GM12878 (cell line): ENCODE measurements around the gene RASSF8. TPM values are rescaled to one million over a fixed set of nuclear protein-coding genes. Genes with fewer than 3 reads are reported as not detected.

Source experiments
- ATAC-seq: fragments of 200-7000 bp; cut with Tn5 transposase; 3 replicates; pipeline ENCODE4 v1.9.1; 2020; ENCODE audit warnings: mild to moderate bottlenecking, moderate library complexity
- BruUV-seq: library from RNA; stranded (reverse); fragments of 400-500 nt; replicated peaks from 2 replicates; lab custom pipeline; 2021; lab: Mats Ljungman, UMichigan
- CTCF ChIA-PET: fragments of 300-600 bp; sonication (Branson Sonifier 250); formaldehyde crosslinking; extraction: SDS; loops from one replicate; lab custom pipeline; 2021; ENCODE audit warnings: inconsistent platforms; lab: Yijun Ruan, JAX
- POLR2A ChIA-PET: fragments of 350-600 bp; formaldehyde crosslinking; extraction: SDS; loops from one replicate; lab custom pipeline; 2021; ENCODE audit warnings: inconsistent platforms; lab: Charles Lee
- RAD21 ChIA-PET: fragments of 300-600 bp; sonication (Branson Sonifier 250); formaldehyde crosslinking; loops from one replicate; lab custom pipeline; 2023; ENCODE audit warnings: antibody characterized with exemption; ENCODE audit not compliant: unreplicated experiment; lab: Charles Lee
- SMC1A ChIA-PET: fragments of 300-600 bp; sonication (Branson Sonifier 250); formaldehyde crosslinking; loops from one replicate; lab custom pipeline; 2023; ENCODE audit not compliant: unreplicated experiment, uncharacterized antibody; lab: Charles Lee
- DNase-seq: peaks from one replicate; pipeline ENCODE4 v3.0.0-alpha.2; 2011; ENCODE audit warnings: low read depth, low spot score
- FAIRE-seq: peaks from 3 replicates; lab custom pipeline; 2011; peaks lifted over from hg19 to GRCh38; lab: Jason Lieb, UNC
- H2AFZ ChIP-seq: 2 replicates; pipeline ENCODE4 v1.6.0; 2011; ENCODE audit warnings: low read depth, low read length, control low read depth; ENCODE audit not compliant: control insufficient read depth
- H3K27ac ChIP-seq: 2 replicates; pipeline ENCODE4 v1.5.1; 2011; ENCODE audit warnings: control low read depth; ENCODE audit not compliant: control insufficient read depth, insufficient read depth
- H3K27me3 ChIP-seq, 2 experiments: replicated peaks in 1 of 2; 2 replicates each; pipeline versions ENCODE4 v1.6.0 to v1.6.1; 2011; ENCODE audit warnings: low read length in 1 of 2; ENCODE audit not compliant: control insufficient read depth in 2 of 2, insufficient read depth in 2 of 2
- H3K36me3 ChIP-seq, 2 experiments: 2 replicates each; pipeline ENCODE4 v1.5.1; 2011; ENCODE audit warnings: low read length in 1 of 2; ENCODE audit not compliant: control insufficient read depth in 2 of 2, insufficient read depth in 2 of 2
- H3K4me1 ChIP-seq: 2 replicates; pipeline ENCODE4 v1.6.1; 2011; ENCODE audit warnings: mild to moderate bottlenecking, low read length, moderate library complexity, mixed read lengths; ENCODE audit not compliant: control insufficient read depth, insufficient read depth
- H3K4me2 ChIP-seq: 2 replicates; pipeline ENCODE4 v1.6.0; 2011; ENCODE audit warnings: control low read depth; ENCODE audit not compliant: control insufficient read depth, insufficient read depth
- H3K4me3 ChIP-seq: fragments of 200-600 bp; sonication (generic); 2 replicates; pipeline ENCODE4 v1.5.1; 2016
- H3K79me2 ChIP-seq: 2 replicates; pipeline ENCODE4 v1.6.0; 2011; ENCODE audit warnings: low read length; ENCODE audit not compliant: control insufficient read depth, insufficient read depth
- H3K9ac ChIP-seq: 2 replicates; pipeline ENCODE4 v1.8.0; 2011; ENCODE audit warnings: low read length, control low read depth, mixed read lengths; ENCODE audit not compliant: control insufficient read depth, insufficient read depth
- H3K9me3 ChIP-seq: replicated peaks from 3 replicates; pipeline ENCODE4 v1.5.1; 2011; ENCODE audit warnings: mild to moderate bottlenecking, low read length; ENCODE audit not compliant: control insufficient read depth, insufficient read depth
- H4K20me1 ChIP-seq: 2 replicates; pipeline ENCODE4 v1.6.0; 2011; ENCODE audit not compliant: control insufficient read depth, insufficient read depth
- E2F4 ChIP-seq: IDR thresholded peaks from 2 replicates; pipeline ENCODE4 v1.6.1; 2012; ENCODE audit warnings: low read depth, low read length, improper control_type of control experiment
- EP300 ChIP-seq, 2 experiments: fragments of 150-350 bp in 1 of 2; IDR thresholded peaks; 2 replicates each; pipeline ENCODE4 v1.6.1; 2011 to 2012; ENCODE audit warnings: low read depth in 2 of 2, low read length in 2 of 2, borderline replicate concordance in 1 of 2, improper control_type of control experiment in 1 of 2, inconsistent platforms in 1 of 2; ENCODE audit not compliant: control insufficient read depth in 1 of 2
- HDAC6 ChIP-seq: fragments of 200-600 bp; sonication (generic); IDR thresholded peaks from one replicate; pipeline ENCODE4 v1.8.0; 2017; ENCODE audit warnings: antibody characterized with exemption; ENCODE audit not compliant: unreplicated experiment
- IRF3 ChIP-seq: fragments of 450-650 bp; IDR thresholded peaks from 2 replicates; pipeline ENCODE4 v1.6.1; 2014; ENCODE audit warnings: mild to moderate bottlenecking
- KAT2A ChIP-seq: conservative IDR thresholded peaks from 2 replicates; pipeline ENCODE4 v1.6.1; 2011; ENCODE audit warnings: low read depth, low read length; ENCODE audit not compliant: control insufficient read depth
- MEF2A ChIP-seq: IDR thresholded peaks from 2 replicates; pipeline ENCODE4 v1.6.1; 2011; ENCODE audit warnings: low read depth, mild to moderate bottlenecking, low read length, moderate library complexity; ENCODE audit not compliant: insufficient read depth
- MTA2 ChIP-seq: fragments of 450-650 bp; IDR thresholded peaks from 2 replicates; pipeline ENCODE4 v1.6.1; 2016; ENCODE audit warnings: low read depth, mild to moderate bottlenecking, moderate library complexity
- MTA3 ChIP-seq: IDR thresholded peaks from 2 replicates; pipeline ENCODE4 v1.6.1; 2012; ENCODE audit warnings: low read length, inconsistent platforms, borderline replicate concordance
- NFYA ChIP-seq: IDR thresholded peaks from 2 replicates; pipeline ENCODE4 v1.6.1; 2011; ENCODE audit warnings: low read depth, mild to moderate bottlenecking, low read length, improper control_type of control experiment, borderline replicate concordance
- NFYB ChIP-seq: IDR thresholded peaks from 2 replicates; pipeline ENCODE4 v1.6.1; 2011; ENCODE audit warnings: low read depth, mild to moderate bottlenecking, low read length, improper control_type of control experiment, moderate library complexity; ENCODE audit not compliant: insufficient read depth
- NR2C1 ChIP-seq: fragments of 450-650 bp; IDR thresholded peaks from 2 replicates; pipeline ENCODE4 v1.6.1; 2017; ENCODE audit warnings: antibody characterized with exemption, mild to moderate bottlenecking, moderate library complexity
- NR2C2 ChIP-seq: IDR thresholded peaks from 2 replicates; pipeline ENCODE4 v1.6.1; 2011; ENCODE audit warnings: borderline replicate concordance, low read depth; ENCODE audit not compliant: control insufficient read depth, insufficient read length
- PAX8 ChIP-seq: fragments of 450-650 bp; IDR thresholded peaks from 2 replicates; pipeline ENCODE4 v1.6.1; 2017; ENCODE audit warnings: mild to moderate bottlenecking, moderate library complexity
- PML ChIP-seq: IDR thresholded peaks from 2 replicates; pipeline ENCODE4 v1.6.1; 2012; ENCODE audit warnings: low read length, inconsistent platforms
- POU2F2 ChIP-seq: IDR thresholded peaks from 3 replicates; pipeline ENCODE4 v1.6.1; 2011; ENCODE audit warnings: low read depth, mild to moderate bottlenecking, low read length, borderline replicate concordance
- RELA ChIP-seq: fragments of 450-650 bp; IDR thresholded peaks from 2 replicates; pipeline ENCODE4 v1.8.0; 2014; ENCODE audit warnings: borderline replicate concordance; ENCODE audit not compliant: partially characterized antibody
- SIX5 ChIP-seq: IDR thresholded peaks from 2 replicates; pipeline ENCODE4 v1.6.1; 2011; ENCODE audit warnings: mild to moderate bottlenecking, low read depth, low read length, moderate library complexity; ENCODE audit not compliant: severe bottlenecking
- SREBF2 ChIP-seq: IDR thresholded peaks from 2 replicates; pipeline ENCODE4 v1.6.1; 2012; ENCODE audit warnings: mild to moderate bottlenecking, low read length
- STAT1 ChIP-seq: fragments of 450-650 bp; conservative IDR thresholded peaks from 2 replicates; pipeline ENCODE4 v1.6.1; 2014; ENCODE audit warnings: antibody characterized with exemption, mild to moderate bottlenecking
- SUPT20H ChIP-seq: IDR thresholded peaks from 2 replicates; pipeline ENCODE4 v1.6.1; 2011; ENCODE audit warnings: low read depth, mild to moderate bottlenecking, low read length, moderate library complexity, borderline replicate concordance; ENCODE audit not compliant: control insufficient read depth
- ZNF217 ChIP-seq: fragments of 450-650 bp; IDR thresholded peaks from 2 replicates; pipeline ENCODE4 v1.6.1; 2017; ENCODE audit warnings: antibody characterized with exemption, mild to moderate bottlenecking
- WGBS: methylation state at CpG from one replicate; pipeline ENCODE4 v1.1.6; 2016; ENCODE audit warnings: low lambda C conversion rate; ENCODE audit not compliant: insufficient replicate concordance, insufficient coverage; ENCODE audit errors: missing lambda C conversion rate; 5-methylcytosine and 5-hydroxymethylcytosine counted together
- in situ Hi-C: fragments of 300-500 bp; cut with MboI; formaldehyde crosslinking; loops from 9 replicates; pipeline ENCODE4 v1.14.3; 2018; ENCODE audit warnings: mixed read lengths
- intact Hi-C: fragments of 100-400 bp; cut with micrococcal nuclease; formaldehyde crosslinking; loops from one replicate; pipeline ENCODE4 v1.14.2; 2022; ENCODE audit not compliant: unreplicated experiment
- polyA plus RNA-seq, 11 experiments: library from polyadenylated mRNA; depleted of rRNA in 4 of 11; unstranded in 6 of 11; stranded (reverse) in 5 of 11; fragments of >200 nt; fragmentation: Nextera tagmentation in 4 of 11; fragmentation: Illumina TruSeq in 1 of 11; extraction: Ambion mirVana in 4 of 11; extraction: Trizol in 1 of 11; gene quantifications; 1 replicate in 1 of 11; 2 replicates in 10 of 11; pipeline versions ENCODE4 v1.2.1 to v1.2.3, GENCODE V29; 2011 to 2016; ENCODE audit warnings: inconsistent platforms in 2 of 11, missing spikeins in 2 of 11, low read depth in 1 of 11
- total RNA-seq, 4 experiments: library from RNA; depleted of rRNA in 3 of 4; stranded (reverse); fragments of >200 nt in 3 of 4; fragmentation: Illumina TruSeq in 1 of 4; extraction: Trizol in 1 of 4; gene quantifications; 2 replicates each; pipeline versions ENCODE4 v1.2.1 to v1.2.3, GENCODE V29; 2013 to 2021

Gene RASSF8
- total and polyA plus RNA-seq, 10 of the 15 experiments (the other 5 are each of a cell fraction or from before 2014, with no cell fraction given): 0.06 to 0.18 (median 0.08) TPM; not detected in 6

GRCh38 chr12:26113853-26114719, 155.6 kb downstream of the RASSF8 start:
- Histone ChIP-seq H3K4me3 (peak overlapping the region; percentile 73; the same call in 1 of the 2 replicates), H3K4me1 (peaks cover 17% of the 10 kb centered on the region), H3K27ac (no peak overlapping the region), H3K4me2 (peak overlapping the region; percentile 90), H2AFZ (peak overlapping the region; percentile 86), H3K79me2 (no peaks in the 10 kb centered on the region), H3K9ac (peak overlapping the region; percentile 52; the same call in 1 of the 2 replicates), H4K20me1 (no peaks in the 10 kb centered on the region), H3K9me3 (no peaks in the 10 kb centered on the region; the same call in 1 of the 3 replicates), H3K36me3 (no peaks in the 10 kb centered on the region), H3K27me3 (peaks cover 0 to 15% of the 10 kb centered on the region in 2 experiments; a peak in 1 of 4 replicates)
- in situ Hi-C loops (loop anchor here (25.0 kb wide), 1 partner anchor 523 kb away; no protein-coding TSS in a partner anchor), intact Hi-C loops (no loop called here)
- DNase-seq: no peak
- WGBS: 1% methylated on average over 33 of the region's 72 CpGs
- ChIA-PET SMC1A (interaction anchor here (0.6 to 3.2 kb wide), 9 partner anchors 10 to 727 kb away, joined by 3 to 11 read pairs (median 3); partner anchors contain the start of gene BHLHE41), RAD21 (interaction anchor here (0.6 to 3.1 kb wide), 2 partner anchors 42 to 158 kb away, joined by 3 to 9 read pairs; no protein-coding TSS in a partner anchor), CTCF (interaction anchor here (0.8 to 6.5 kb wide), 5 partner anchors 9 to 500 kb away, joined by 3 to 63 read pairs (median 6); no protein-coding TSS in a partner anchor), POLR2A (interaction anchor here (0.6 to 0.9 kb wide), 2 partner anchors 9 to 139 kb away, joined by 3 read pairs; no protein-coding TSS in a partner anchor)
- no peak for FAIRE-seq
- peak; percentile 95 for ATAC-seq
- BruUV-seq: no TSS peak
- TF ChIP-seq PAX8: no peak
- TF ChIP-seq E2F4: no peak
- TF ChIP-seq HDAC6: no peak
- TF ChIP-seq POU2F2: no peak
- no peak for TF ChIP-seq IRF3
- no peak for TF ChIP-seq NFYB
- no peak for TF ChIP-seq ZNF217
- TF ChIP-seq MEF2A: 0 out of 2 replicates have a peak, but pooled peaks have one; percentile 17
- TF ChIP-seq NR2C2: no peak
- no peak for TF ChIP-seq SUPT20H
- TF ChIP-seq PML: no peak
- TF ChIP-seq KAT2A: no peak
- TF ChIP-seq RELA: no peak
- no peak for TF ChIP-seq MTA3
- no peak for TF ChIP-seq SIX5
- no peak for TF ChIP-seq NFYA
- TF ChIP-seq NR2C1: peak; percentile 35; the same call in 1 of the 2 replicates
- peak; percentile 28; the same call in 1 of the 2 replicates for TF ChIP-seq MTA2
- no peak for TF ChIP-seq EP300 (IDR thresholded peaks at IDR 0.05; ENCODE audit: borderline replicate concordance in 1 of 2, control insufficient read depth in 1 of 2, low read depth in 2 of 2, low read length in 2 of 2)
- TF ChIP-seq STAT1: no peak
- TF ChIP-seq SREBF2: no peak
